DND-41 (cell line): ENCODE results near the gene COQ2.
A peak's percentile ranks its signal among the peaks of the same experiment; 100 is the strongest.
"Not testable (repeated sequence)": the region's sequence is repeated elsewhere in the genome, so short reads cannot be mapped to it uniquely, and the experiment has no call there.

Experiments
- ATAC-seq: fragments of 200-7000 bp; cut with Tn5 transposase; 3 replicates; pipeline ENCODE4 v1.9.1; 2021; ENCODE audit warnings: low read depth; ENCODE audit not compliant: insufficient read depth
- DNase-seq: peaks from one replicate; pipeline ENCODE4 v3.0.0-alpha.2; 2020
- H2AFZ ChIP-seq: 2 replicates; pipeline ENCODE4 v1.6.0; 2012; ENCODE audit warnings: low read depth, low read length
- H3K27ac ChIP-seq: 2 replicates; pipeline ENCODE4 v1.5.1; 2012; ENCODE audit warnings: low read length, inconsistent platforms
- H3K27me3 ChIP-seq: fragments of 200-600 bp; sonication (generic); 2 replicates; pipeline ENCODE4 v1.6.0; 2012; ENCODE audit warnings: low read length, mild to moderate bottlenecking, inconsistent platforms; ENCODE audit not compliant: insufficient read depth, poor library complexity
- H3K36me3 ChIP-seq: 2 replicates; pipeline ENCODE4 v1.5.1; 2012; ENCODE audit warnings: low read length, inconsistent platforms; ENCODE audit not compliant: insufficient read depth
- H3K4me1 ChIP-seq: 2 replicates; pipeline ENCODE4 v1.5.1; 2012; ENCODE audit warnings: mild to moderate bottlenecking, low read length; ENCODE audit not compliant: insufficient read depth
- H3K4me2 ChIP-seq: 2 replicates; pipeline ENCODE4 v1.6.0; 2012; ENCODE audit warnings: mild to moderate bottlenecking, moderate library complexity, low read length, inconsistent platforms; ENCODE audit not compliant: insufficient read depth
- H3K4me3 ChIP-seq, 2 experiments: fragments of 200-600 bp in 1 of 2; shearing (Covaris generic) in 1 of 2; 2 replicates each; pipeline ENCODE4 v1.5.1; 2012 to 2016; ENCODE audit warnings: inconsistent platforms in 2 of 2, low read length in 2 of 2, mild to moderate bottlenecking in 2 of 2, low read depth in 1 of 2, moderate library complexity in 1 of 2
- H3K79me2 ChIP-seq: 2 replicates; pipeline ENCODE4 v1.6.0; 2012; ENCODE audit warnings: low read length, inconsistent platforms; ENCODE audit not compliant: insufficient read depth
- H3K9ac ChIP-seq: 2 replicates; pipeline ENCODE4 v1.6.0; 2012; ENCODE audit warnings: low read depth, mild to moderate bottlenecking, inconsistent platforms, low read length, moderate library complexity
- H3K9me3 ChIP-seq: 2 replicates; pipeline ENCODE4 v1.5.1; 2012; ENCODE audit warnings: low read length, moderate library complexity, mild to moderate bottlenecking, inconsistent platforms; ENCODE audit not compliant: insufficient read depth, severe bottlenecking
- H4K20me1 ChIP-seq: 2 replicates; pipeline ENCODE4 v1.6.0; 2012; ENCODE audit warnings: low read length; ENCODE audit not compliant: insufficient read depth
- EZH2 ChIP-seq: IDR thresholded peaks from 3 replicates; pipeline ENCODE4 v1.6.1; 2012; ENCODE audit warnings: borderline replicate concordance, low read depth, mild to moderate bottlenecking, moderate library complexity, low read length, inconsistent platforms; ENCODE audit not compliant: severe bottlenecking
- TF ChIP-seq, protein P1 (sequence below): IDR thresholded peaks from 2 replicates; pipeline ENCODE4 v1.5.1; 2012; ENCODE audit warnings: borderline replicate concordance, low read length, moderate library complexity, mild to moderate bottlenecking; ENCODE audit not compliant: poor library complexity, severe bottlenecking; ENCODE audit errors: extremely low read depth

COQ2 gene

DNA sequence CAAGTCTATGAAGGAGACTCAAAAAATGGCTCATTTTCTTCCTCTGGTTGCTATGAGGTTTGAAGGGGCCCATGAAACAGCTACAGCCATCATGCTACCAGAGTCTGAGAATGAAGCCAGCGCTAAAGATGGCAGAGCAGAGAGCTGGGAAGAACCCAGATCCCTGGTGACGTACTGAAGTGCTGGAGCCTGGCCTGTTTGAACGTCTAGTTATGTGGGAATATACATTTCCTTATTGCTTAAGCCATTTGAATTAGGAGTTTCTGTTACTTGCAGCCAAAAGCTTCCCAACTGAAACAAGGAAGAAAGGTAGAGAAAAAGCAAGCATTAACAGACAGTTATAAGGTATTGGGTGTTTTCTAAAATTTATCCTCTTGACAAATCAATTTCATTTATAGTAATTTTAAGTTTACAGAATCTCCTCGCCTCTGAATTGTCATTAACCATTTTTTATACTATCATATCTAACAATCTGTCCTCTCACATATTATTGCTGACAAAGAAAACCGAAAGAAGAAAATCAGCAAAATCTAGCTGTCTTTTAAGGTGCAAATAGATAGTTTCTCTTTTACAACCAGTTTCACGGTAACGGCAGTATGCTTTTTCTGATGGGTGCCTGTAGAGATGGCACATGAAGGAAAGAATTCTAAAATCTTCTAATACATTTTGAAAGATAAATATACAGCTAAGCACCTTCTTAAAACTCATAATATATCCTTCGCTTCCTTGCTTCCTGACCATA lies 8.9 kb upstream of the COQ2 start:
- no peaks in the 10 kb centered on the region for H3K9me3 ChIP-seq
- no peak overlapping the region for H3K9ac ChIP-seq
- no peaks in the 10 kb centered on the region for H3K4me1 ChIP-seq
- H3K27me3 ChIP-seq, result no peaks in the 10 kb centered on the region
- no peaks in the 10 kb centered on the region for H3K79me2 ChIP-seq
- H4K20me1 ChIP-seq, result no peaks in the 10 kb centered on the region
- no peaks in the 10 kb centered on the region for H3K36me3 ChIP-seq
- no peak for DNase-seq
- no peak for ATAC-seq
- H3K4me3 ChIP-seq, result no peak overlapping the region
- H3K27ac ChIP-seq, result no peak overlapping the region
- no peak for TF ChIP-seq EZH2
- TF ChIP-seq, protein P1, sequence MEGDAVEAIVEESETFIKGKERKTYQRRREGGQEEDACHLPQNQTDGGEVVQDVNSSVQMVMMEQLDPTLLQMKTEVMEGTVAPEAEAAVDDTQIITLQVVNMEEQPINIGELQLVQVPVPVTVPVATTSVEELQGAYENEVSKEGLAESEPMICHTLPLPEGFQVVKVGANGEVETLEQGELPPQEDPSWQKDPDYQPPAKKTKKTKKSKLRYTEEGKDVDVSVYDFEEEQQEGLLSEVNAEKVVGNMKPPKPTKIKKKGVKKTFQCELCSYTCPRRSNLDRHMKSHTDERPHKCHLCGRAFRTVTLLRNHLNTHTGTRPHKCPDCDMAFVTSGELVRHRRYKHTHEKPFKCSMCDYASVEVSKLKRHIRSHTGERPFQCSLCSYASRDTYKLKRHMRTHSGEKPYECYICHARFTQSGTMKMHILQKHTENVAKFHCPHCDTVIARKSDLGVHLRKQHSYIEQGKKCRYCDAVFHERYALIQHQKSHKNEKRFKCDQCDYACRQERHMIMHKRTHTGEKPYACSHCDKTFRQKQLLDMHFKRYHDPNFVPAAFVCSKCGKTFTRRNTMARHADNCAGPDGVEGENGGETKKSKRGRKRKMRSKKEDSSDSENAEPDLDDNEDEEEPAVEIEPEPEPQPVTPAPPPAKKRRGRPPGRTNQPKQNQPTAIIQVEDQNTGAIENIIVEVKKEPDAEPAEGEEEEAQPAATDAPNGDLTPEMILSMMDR, result no peak
- no peak overlapping the region for H2AFZ ChIP-seq
- H3K4me2 ChIP-seq, result no peak overlapping the region

DNA sequence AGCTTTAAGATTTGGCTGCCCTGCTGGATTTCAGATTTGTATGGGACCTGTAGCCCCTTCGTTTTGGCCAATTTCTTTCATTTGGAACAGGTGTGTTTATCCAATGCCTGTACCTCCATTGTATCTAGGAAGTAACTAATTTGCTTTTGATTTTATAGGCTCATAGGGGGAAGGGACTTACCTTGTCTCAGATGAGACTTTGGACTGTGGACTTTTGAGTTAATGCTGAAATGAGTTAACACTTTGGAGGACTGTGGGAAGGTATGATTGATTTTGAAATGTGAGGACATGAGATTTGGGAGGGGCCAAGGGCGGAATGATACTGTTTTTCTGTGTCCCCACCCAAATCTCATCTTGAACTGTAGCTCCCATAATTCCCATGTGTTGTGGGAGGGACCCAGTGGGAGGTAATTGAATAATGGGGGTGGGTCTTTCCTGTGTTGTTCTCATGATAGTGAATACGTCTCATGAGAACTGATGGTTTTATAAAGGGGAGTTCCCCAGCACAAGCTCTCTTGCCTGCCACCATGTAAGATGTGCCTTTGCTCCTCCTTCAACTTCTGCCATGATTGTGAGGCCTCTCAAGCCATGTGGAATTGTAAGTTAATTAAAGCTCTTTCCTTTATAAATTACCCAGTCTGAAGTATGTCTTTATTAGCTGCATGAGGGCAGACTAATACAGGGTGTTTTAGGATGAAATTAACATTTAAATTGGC lies 5.6 kb upstream of the COQ2 start:
- not testable (repeated sequence) for H4K20me1 ChIP-seq, H3K4me2 ChIP-seq, DNase-seq, H3K4me3 ChIP-seq, H3K9me3 ChIP-seq, H3K36me3 ChIP-seq, H3K9ac ChIP-seq, H2AFZ ChIP-seq, H3K27ac ChIP-seq, H3K79me2 ChIP-seq, ATAC-seq, H3K4me1 ChIP-seq, H3K27me3 ChIP-seq

DNA sequence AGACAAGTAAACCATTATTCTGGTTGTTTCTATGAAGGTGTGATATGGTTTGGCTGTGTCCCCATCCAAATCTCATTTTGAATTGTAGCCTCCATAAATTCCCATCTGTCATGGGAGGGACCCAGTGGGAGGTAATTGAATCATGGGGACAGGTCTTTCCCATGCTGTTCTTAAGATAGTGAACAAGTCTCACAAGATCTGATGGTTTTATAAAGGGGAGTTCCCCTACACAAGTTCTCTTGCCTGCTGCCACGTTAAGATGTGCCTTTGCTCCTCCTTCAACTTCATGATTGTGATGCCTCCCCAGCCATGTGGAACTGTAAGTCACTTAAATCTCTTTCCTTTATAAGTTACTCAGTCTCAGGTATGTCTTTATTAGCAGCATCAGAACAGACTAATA lies 3.8 kb upstream of the COQ2 start:
- not testable (repeated sequence) for H3K4me2 ChIP-seq, H3K27ac ChIP-seq, H3K4me3 ChIP-seq, DNase-seq, H4K20me1 ChIP-seq, H3K9ac ChIP-seq, ATAC-seq, H3K9me3 ChIP-seq, H3K27me3 ChIP-seq, H3K36me3 ChIP-seq, H2AFZ ChIP-seq, H3K79me2 ChIP-seq
- peaks cover 14% of the 10 kb centered on the region for H3K4me1 ChIP-seq

DNA sequence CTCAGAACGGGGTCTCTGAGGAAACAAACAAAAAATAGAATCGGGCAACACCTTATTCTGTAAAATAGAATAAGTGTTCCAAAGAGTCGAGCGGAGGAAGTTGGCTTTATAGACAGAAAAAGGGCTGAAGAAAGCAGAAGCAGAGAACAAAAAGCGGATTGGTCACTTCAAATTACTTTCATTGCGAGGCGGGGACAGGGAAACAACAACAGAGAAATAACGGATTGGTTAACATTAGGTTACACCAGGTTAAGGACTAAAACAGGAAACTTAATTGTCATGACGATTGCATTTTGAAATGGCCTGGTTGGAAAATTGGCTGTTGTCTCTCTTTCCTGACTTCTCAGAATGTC lies 433 bp upstream of the COQ2 start:
- Histone ChIP-seq H3K9me3 (no peaks in the 10 kb centered on the region), H3K4me1 (peaks cover 39% of the 10 kb centered on the region), H3K79me2 (no peaks in the 10 kb centered on the region), H3K4me2 (peak overlapping the region; percentile 87), H4K20me1 (no peaks in the 10 kb centered on the region), H3K27me3 (no peaks in the 10 kb centered on the region), H3K27ac (peak overlapping the region; percentile 33), H3K4me3 (peak overlapping the region; percentile 76 to 77; a peak in 3 of 4 replicates), H2AFZ (peak overlapping the region; percentile 79), H3K36me3 (no peaks in the 10 kb centered on the region), H3K9ac (peak overlapping the region; percentile 80)
- ATAC-seq (0 out of 3 replicates have a peak, but pooled peaks have one; percentile 0), DNase-seq (no peak)
- TF ChIP-seq EZH2, result no peak
- TF ChIP-seq, protein P1, result no peak
